ENCODE measurements around the gene EFHC1.

DNA sequence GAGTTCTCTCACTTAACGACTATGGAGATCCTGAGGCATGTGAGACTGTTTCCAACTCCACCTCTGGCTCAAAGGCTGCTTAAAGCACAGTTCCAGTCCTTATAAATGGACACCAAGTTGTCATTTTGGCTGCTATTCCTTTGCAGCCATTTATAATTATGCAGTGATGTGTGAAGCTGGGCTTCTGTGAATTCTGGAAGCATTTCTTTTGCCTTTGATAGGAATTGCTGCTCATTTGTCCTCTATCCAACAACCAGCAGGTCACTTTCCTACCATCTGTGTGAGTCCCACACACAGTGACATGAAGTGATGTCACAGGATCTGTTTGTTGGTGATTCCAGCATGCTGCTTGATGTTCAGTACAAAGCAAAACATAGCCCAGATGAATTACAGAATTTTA is 28.5 kb upstream of the EFHC1 start:
- TF ChIP-seq POLR2A (IDR thresholded peaks at IDR 0.05): no peak
- no peak for TF ChIP-seq POLR2AphosphoS5 (IDR thresholded peaks at IDR 0.05)
- TF ChIP-seq, protein P1, sequence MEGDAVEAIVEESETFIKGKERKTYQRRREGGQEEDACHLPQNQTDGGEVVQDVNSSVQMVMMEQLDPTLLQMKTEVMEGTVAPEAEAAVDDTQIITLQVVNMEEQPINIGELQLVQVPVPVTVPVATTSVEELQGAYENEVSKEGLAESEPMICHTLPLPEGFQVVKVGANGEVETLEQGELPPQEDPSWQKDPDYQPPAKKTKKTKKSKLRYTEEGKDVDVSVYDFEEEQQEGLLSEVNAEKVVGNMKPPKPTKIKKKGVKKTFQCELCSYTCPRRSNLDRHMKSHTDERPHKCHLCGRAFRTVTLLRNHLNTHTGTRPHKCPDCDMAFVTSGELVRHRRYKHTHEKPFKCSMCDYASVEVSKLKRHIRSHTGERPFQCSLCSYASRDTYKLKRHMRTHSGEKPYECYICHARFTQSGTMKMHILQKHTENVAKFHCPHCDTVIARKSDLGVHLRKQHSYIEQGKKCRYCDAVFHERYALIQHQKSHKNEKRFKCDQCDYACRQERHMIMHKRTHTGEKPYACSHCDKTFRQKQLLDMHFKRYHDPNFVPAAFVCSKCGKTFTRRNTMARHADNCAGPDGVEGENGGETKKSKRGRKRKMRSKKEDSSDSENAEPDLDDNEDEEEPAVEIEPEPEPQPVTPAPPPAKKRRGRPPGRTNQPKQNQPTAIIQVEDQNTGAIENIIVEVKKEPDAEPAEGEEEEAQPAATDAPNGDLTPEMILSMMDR (IDR thresholded peaks at IDR 0.05): no peak
- TF ChIP-seq EP300 (IDR thresholded peaks at IDR 0.05; ENCODE audit: low read depth): no peak

Measured in transverse colon (tissue), 4 donors.